ENCODE data around the gene NUPR1.
"Not testable (repeated sequence)": the region's sequence is repeated elsewhere in the genome, so short reads cannot be mapped to it uniquely, and the experiment has no call there.

The NUPR1 gene

DNA sequence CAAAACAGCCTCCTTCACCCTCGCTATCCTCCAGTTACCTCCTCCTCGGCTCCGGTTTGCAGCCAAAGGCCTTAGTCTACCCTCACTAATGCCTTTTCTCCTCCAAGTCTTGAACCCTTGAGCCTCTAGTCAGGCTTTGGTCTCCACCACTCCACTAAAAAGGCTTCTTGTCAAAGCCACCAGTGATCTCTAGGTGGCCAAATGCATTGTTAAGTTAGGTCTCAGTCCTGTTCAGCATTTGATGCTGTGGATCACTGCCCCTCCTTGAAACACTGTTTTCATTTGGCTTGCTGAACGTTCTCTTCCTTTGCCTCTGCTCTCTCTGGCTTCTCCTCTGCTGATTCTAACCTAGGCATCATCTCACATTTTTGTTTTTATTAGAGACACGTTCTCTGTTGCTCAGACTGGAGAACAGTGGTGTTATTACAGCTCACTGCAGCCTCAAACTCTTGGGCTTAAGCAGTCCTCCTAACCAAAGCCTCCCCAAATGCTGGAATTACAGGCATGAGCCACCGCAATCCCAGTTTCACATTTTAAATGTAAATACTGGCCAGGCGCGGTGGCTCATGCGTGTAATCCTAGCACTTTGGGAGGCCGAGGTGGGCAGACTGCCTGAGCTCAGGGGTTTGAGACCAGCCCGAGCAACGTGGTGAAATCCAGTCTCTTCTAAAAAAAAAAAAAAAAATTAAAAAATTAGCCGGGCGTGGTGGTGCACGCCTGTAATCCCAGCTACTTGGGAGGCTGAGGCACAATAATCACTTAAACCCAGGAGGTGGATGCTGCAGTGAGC, 16.1 kb upstream of the NUPR1 start:
- no peak for DNase-seq

DNA sequence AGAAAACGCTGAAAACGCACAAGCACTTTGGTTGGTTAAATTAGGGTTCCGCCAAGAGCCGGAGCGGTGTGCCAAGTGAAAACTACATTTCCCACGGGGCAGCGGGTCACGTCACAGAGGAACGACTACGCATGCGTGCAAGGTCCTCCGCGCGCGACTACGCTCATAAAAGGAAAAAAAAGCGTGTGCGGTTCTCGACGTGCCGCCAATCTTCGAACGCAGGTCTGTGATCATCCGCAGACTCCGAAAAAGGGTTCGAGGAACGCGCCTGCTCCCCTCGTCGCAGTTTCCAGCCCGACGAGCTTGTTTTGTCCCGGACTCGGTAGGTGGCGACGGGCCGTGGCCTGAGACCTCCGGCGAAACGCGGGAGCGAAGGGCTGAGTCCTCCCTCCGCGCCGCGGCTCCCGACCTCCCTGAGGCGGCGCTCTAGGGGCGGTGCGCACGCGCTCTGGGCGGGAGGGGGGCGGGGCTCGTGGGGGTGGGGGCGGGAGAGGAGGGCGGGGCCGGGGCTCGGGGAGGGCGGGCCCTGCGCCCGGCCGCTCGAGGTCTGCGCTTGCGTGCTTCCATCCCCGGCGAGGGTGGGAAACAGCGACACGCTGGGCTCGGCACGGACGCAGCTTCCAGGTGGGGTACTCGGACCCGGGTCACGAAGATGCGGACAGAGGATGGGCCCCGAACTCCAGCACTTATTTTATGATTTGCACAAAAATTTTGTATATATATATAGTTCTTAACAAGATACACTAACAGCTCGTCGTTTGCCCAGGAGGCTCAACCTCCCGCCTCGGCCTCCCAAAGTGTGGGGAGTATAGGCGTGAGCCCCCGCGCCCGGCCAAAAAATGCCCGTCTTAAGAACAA, 15.2 kb upstream of the NUPR1 start, which contains the start of gene SGF29:
Gene SGF29, plus strand, starts transcription at position 145 of the 858 bp plus-strand sequence. CDS start 27,150 bp downstream, outside the sequence.
- peak; percentile 55 for DNase-seq

DNA sequence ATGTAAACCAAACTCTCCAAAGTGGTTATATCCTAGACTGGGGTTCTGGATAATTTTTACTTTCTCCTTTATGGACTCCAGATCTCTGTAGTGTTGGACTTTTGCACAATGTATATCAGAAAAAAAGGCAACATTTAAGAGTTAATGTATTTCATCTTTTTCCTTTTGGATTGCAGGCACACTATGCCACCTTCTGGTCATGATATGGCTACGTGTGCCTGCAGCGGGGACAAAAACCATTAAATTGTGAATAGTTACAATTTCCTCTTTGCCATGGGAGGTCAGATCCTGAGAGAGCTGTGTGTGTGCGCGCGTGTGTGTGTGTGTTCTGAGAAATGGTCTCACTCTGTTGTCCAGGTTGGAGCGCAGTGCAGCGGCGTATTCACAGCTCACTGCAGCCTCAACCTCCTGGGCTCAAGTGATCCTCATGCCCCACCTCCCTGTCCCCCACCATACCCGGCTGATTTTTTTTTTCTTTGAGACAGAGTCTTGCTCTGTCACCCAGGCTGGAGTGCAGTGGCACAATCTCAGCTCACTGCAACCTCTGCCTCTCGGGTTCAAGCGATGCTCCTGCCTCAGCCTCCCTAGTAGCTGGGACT, 10.6 kb upstream of the NUPR1 start:
- DNase-seq: no peak

DNA sequence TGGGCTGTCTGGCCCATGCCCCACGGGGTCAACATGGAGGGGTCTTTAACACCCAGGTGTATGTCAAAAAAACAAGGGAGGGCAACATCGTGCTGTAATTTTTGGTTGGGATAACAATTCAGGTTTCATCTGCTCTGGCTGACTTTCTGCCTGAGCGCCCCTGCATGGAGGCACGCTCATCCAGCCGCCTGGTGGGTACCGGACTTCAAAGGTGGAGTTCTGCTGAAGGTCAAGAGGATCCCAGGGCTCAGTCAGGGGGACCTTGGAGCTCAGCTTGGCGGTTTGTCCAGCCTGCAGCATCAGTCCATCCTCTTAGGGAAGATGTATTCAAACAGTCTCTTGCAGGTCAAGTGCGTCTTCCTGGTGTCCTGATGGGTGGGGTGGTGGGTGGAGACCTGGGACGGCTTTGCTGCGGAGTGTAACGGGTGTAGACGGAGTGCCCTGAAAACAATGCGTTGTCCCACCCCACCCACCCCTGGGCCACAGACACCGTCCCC, 9.6 kb upstream of the NUPR1 start:
- no peak for DNase-seq

DNA sequence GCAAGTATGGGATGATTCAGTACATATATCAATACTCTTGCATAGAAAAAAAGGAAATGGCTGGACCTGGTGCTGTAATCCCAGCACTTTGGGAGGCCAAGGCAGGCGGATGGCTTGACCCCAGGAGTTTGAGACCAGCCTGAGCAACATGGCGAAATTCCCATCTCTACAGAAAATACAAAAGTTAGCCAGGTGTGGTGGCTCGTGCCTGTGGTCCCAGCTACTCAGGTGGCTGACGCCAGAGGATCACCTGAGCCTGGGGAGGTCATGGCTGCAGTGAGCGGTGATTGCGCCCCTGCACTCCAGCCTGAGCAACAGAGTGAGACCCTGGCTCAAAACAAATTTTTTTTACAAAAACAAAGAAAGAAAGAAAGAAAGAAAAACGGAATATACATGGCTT, 7.9 kb upstream of the NUPR1 start:
- no peak for DNase-seq

DNA sequence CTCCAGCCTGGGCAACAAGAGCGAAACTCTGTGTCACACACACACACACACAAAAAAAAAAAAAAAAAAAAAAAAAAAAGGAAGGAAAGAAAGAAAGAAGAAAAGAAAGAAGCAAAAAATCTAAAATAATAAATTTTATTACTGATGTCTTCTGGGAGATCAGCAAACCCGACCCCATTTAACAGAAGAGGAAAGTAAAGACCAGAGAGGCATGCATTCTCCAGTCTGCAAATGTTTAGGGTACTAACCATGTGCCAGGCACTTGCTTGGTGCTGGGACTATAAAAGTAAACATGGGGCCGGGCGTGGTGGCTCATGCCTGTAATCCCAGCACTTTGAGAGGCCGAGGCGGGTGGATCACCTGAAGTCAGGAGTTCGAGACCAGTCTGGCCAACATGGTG, 7.2 kb upstream of the NUPR1 start:
- not testable (repeated sequence) for DNase-seq

DNA sequence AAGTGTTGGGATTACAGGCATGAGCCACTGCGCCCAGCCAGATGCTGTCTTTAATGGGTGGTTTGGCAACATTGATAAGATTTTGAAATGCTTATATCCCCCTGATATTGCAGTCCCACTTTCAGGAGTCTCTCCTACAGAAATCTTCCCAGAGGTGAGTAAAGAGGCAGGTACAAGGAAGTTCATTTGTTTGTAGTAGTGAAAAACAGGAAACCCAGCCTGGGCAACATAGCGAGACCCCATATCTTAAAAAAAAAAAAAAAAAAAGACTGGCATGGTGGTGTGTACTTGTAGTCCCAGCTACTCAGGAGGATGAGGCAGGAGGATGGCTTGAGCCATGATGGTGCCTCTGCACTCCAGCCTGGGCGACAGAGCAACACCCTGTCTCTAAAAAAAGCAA, 6.2 kb upstream of the NUPR1 start:
- DNase-seq: no peak

DNA sequence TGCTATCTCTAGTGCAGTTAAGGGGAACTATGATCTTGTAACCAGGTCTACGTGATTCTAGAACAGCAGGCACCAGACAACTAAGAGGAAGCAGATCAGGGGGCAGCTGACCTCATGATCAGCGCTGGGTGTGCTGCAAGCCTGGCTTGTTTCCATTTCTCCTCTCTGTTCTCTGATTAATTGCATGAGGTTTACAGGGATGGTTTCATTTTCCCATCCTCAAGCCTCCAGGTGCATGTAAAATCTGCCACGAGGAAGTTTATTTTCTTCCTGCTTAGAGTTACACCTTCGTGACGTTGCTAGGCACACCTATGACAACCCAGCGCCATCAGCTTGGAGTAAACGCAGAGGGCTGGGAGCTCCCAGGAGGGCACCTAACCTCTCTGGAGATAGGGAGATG, 4.3 kb upstream of the NUPR1 start:
- DNase-seq: peak; percentile 45

DNA sequence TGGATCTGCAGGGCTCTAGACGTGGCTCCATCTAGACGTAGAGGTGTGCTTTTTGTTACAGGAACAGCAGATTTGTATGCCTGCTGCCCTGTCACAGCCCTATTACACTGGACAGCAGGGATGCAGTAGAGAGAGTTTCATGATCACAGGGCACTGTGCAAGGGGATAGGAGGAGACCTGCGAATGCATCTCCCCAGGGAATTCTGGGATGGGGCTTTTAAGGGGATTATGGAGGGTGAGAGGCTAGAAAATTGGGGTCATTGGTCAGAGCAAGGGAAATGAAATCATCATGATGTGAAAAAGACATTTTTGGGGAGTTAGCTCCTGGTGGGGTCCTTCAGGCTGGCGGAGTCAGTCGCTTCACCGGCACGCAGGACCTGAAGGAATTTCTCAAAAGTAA, 3.9 kb upstream of the NUPR1 start:
- DNase-seq: no peak

DNA sequence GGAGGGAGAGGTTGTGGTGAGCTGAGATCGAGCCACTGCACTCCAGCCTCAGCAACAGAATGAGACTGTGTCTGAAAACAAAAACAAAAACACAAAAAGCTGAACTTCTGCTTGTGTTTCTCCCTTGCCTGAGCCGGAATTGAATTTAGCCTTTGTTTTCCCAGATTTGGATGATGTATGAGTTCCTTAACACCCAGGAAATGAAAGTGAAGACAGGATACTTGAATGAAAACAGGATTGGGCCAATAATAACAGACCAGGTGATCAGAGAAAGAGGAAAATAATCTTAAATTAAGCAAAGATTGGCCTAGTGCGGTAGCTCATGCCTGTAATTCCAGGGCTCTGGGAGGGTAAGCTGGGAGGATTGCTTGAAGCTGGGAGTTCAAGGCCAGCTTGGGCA, 1.6 kb upstream of the NUPR1 start:
- DNase-seq: no peak

DNA sequence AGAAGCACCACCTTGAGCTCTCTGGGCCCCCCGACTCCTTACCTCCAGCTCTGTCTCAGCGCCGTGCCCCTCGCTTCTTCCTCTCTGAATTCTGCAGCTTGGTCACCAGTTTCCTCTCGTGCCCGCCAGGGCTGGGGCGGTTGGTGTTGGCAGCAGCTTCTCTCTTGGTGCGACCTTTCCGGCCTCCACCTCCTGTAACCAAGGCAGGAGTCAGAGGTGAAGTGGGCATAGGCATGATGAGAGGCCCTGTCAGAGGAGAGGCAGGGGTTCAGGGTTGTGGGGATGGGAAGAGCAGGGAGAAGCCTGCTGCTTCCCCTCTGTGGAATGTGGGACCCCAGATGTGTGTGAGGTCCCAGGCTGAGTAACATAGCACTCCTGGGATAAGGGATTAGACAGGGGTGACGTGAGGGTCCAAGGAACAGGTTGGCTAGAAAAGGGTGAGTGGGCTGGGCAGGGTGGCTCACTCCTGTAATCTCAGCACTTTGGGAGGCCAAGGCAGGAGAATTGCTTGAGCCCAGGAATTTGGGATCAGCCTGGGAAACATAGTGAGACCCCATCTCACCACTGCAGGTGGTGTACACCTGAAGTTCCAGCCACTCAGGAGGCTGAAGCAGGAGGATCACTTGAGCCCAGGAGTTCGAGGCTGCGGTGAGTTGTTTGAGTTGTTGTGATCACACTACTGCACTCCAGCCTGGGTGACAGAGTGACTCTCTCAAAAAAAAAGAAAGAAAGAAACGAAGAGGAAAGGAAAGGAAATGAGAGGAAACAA, 626 bp downstream of the NUPR1 start:
- no peak for DNase-seq

DNA sequence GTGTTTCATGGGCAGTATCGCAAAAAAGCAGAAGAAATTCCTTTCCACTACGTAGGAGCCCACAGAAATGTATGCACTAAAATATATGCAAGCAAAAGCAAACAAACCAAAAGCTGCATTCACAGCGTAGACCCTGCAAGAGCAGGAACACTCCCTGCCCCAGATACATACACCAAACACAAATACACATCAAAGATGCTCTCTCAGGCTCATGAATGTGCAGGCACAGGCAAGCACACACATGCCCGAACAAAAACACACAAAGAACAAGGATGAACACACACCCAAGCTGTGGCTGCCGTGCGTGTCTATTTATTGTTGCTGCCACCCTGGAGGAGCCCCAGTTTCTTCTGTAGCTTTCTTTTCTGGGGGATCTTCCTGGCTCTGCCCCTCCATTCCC, 1.7 kb downstream of the NUPR1 start:
- DNase-seq: no peak

DNA sequence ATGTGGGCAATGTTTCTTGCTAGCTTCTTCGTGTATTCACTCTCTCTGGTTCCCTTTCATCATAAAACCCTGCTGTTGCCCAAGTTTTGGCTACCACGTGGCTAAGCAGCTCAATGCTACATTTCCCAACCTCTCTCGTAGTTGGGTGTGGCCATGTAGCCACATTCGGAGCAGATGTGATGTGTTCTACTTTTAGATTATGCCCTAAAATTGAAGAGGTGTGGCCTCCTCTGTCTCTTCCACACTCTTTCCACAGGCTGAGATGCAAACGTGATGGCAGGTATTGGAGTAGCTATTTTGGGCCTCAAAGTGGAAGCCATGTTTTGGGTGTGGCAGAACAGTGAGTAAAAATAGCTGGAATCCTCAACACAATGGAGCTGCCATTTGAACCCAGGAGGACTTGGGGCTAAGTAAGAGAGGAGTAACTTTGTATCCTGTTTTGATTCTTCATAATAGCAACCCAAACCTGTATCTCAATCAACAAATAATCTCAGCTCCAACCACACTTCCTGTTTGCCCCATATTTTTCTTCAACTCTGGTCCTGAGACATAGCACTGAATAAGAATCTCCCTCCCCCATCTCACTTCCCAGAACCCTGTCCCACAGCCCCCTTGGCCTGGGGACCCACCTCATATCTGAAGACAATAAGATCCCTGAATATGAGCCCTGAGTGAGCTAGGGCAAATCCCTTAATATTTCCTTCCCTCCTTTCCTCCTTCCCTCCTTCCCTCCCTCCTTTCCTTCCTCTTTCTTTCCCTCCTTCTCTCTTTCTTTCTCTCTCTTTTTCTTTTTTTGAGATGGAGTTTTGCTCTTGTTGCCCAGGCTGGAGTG, 4.0 kb downstream of the NUPR1 start:
- no peak for DNase-seq

DNA sequence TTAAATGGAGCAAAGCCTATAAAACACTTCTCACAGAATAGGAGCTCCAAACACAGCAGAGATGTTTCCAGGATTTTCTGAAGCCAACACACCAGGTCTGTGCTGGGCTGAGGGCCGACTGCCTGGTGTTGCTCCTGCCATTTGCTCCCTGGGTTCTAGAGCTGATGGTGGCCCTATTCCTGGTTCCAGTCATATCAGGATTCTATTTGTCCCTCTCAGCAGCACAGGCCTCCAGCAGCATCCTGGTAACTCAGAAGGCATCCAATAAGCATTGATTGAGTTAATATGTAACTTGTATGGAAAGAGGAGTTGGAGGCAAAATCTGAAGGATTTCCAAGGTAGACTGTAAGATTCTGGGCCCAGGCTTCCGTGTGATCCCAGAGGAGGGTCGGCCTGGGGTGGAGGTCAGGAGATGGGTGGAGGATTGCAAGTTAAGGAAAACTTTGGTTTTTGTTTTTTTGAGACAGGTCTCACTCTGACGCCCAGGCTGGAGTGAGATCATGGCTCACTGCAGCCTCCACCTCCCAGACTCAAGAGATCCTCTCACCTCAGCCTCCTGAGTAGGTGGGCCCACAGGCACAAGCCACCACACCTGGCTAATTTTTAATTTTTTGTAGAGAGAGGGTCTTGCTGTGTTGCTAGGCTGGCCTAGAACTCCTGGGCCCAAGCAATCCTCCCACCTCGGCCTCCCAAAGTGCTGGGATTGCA, 5.7 kb downstream of the NUPR1 start:
- no peak for DNase-seq

DNA sequence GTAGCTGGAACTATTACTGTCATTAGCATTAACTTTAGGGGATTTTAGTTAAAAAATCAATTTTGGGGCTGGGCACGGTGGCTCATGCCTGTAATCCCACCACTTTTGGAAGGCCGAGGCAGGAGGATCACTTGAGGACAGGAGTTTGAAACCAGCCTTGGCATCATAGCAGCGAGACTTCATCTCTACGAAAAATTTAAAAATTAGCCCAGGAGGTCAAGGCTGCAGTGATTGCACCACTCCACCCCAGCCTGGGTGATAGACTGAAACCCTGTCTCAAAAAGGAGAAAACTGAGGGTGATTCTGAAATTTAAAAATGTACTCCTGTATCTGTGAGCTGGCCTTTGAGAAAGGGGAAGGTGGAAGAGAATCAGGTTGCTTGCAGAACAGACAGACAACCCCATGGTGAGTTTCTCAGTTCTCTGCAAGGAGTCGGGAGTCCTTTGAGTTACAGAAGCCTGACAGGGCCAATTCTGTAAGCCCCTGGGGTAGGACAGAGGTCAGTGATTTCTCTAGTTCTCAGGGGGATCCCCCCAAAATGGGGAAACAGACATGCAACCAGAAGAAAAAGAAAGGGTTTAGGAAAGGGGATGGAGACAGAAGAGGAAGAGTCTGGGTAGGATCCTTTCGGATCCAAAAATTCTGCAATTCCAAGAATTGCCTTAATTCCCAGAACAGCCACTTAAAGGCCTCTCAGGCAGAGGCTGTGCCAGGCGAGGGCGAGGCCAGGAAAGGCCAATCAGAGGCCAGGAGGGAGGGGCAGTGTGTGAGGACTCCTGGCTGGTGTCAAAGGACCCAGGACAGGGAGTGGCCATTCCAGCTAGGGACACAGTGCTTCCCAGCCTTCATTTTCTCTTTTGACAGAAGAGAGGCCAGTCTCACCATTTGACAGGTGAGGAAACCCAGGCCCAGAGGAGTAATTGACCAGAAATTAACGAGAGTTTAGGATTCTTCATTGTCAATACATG, 6.7 kb downstream of the NUPR1 start:
- no peak for DNase-seq

DNA sequence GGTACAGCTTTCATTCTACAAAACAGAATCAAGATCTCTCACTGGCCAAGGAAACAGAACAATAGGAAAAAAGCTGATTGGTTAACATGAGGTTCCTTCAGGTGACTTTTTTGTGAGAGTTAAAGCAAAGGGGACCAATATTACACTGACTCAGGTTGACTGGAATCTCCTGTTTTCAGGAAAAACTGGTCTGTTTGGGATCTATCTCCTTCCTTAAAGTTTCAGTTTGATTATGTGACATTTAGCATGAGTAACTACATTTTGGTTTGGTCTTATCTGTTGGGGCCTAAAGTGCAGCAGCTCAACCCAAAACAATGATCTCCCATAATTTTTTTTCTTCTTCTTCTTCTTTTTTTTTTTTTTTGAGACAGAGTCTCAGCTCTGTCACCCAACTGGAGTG, 9.7 kb downstream of the NUPR1 start:
- DNase-seq: no peak

DNA sequence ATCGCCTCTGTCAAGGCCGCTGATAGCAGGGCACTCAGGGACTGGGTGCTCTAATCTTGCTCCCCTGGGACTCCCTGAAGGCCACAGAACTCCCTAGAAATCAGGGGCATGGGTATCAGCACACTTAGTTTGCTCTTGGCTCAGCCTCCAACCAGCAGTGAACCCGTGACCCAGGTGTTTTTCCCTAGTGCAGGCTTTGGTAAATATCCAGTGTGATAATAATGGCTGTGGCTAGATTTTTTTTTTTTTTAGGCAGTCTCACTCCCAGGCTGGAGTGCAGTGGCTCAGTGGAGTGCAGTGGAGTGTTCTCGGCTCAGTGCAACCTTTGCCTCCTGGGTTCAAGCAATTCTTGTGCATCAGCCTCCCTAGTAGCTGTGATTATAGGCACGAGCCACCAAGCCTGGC, 10.3 kb downstream of the NUPR1 start:
- no peak for DNase-seq

DNA sequence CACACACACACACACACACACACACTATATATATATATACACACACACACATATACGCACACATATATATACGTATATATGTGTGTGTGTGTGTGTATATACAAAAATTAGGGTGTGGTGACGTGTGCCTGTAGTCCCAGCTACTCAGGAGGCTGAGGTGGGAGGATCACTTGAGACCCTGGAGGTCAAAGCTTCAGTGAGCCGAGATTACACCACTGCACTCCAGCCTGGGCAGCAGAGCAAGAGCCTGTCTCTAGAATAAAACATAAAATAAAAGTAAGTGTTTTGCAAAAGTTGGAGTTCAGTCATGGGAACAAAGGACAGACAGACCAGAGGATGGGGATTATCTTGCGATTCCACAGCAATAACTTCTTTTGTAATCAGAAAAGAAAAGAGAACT, 10.8 kb downstream of the NUPR1 start:
- no peak for DNase-seq

DNA sequence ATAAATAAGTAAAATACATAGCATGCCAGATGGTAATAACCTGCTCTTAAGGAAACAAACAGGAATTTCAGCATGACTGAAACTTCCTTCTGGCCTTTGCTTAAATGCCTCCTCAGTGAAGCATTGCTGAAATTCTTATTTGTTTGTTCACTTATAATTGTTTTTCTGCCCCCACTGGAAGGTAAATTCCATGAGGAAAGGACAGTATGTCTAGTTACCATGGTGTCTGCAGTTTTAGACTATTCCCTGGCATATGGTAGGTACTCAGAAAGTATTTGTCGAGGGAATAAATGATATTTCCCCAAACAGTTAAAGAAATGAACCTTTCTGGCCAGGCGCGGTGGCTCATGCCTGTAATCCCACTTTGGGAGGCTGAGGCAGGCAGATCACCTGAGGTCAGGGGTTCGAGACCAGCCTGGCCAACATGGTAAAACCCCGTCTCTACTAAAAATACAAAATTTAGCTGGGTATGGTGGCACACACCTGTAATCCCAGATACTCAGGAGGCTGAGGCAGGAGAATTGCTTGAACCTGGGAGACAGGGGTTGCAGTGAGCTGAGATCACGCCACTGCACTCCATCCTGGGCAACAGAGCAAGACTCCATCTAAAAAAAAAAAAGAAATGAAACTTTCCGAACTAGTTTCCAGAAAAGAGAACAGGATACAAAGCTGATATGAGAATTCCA, 11.5 kb downstream of the NUPR1 start:
- not testable (repeated sequence) for DNase-seq

Measured in NCI-H2029 treated with DMSO at 0.1 percent for 48 hours (cell line).